HFFc6 (cell line): ENCODE data around the gene MDGA2. TPM values are rescaled to one million over a fixed set of nuclear protein-coding genes. Genes with fewer than 3 reads are reported as not detected.

ENCODE experiments used
- DNase-seq: peaks from one replicate; pipeline ENCODE4 v3.0.0-alpha.2; 2018
- H3K27ac Mint-ChIP-seq: 2 replicates; pipeline ENCODE4 v1.8.0; 2020; ENCODE audit warnings: mild to moderate bottlenecking, mixed read lengths
- H3K27me3 Mint-ChIP-seq: 2 replicates; pipeline ENCODE4 v1.8.0; 2021; ENCODE audit warnings: mild to moderate bottlenecking, moderate library complexity, mixed read lengths; ENCODE audit not compliant: insufficient read depth
- H3K36me3 Mint-ChIP-seq: 2 replicates; pipeline ENCODE4 v1.8.0; 2021; ENCODE audit warnings: low read depth, mixed read lengths
- H3K4me1 Mint-ChIP-seq: 2 replicates; pipeline ENCODE4 v1.8.0; 2020; ENCODE audit warnings: low read depth, mixed read lengths
- H3K4me3 Mint-ChIP-seq: 2 replicates; pipeline ENCODE4 v1.8.0; 2020; ENCODE audit warnings: mild to moderate bottlenecking, moderate library complexity, mixed read lengths
- H3K9me3 Mint-ChIP-seq: 2 replicates; pipeline ENCODE4 v1.8.0; 2020; ENCODE audit warnings: mild to moderate bottlenecking, mixed read lengths
- total RNA-seq, 6 experiments: library from RNA; stranded (reverse); fragmentation: NEBNext Ultra II Directional; extraction: Animal tissue kit (Norgen Biotek cat#: 25700); gene quantifications; 2 replicates in 1 of 6; 3 replicates in 5 of 6; pipeline ENCODE4 v1.2.3, GENCODE V29; 2021
- TF ChIP-seq, protein P1 (sequence below): fragments of 200-600 bp; sonication (generic); IDR thresholded peaks from 2 replicates; pipeline ENCODE4 v1.5.0; 2021; ENCODE audit warnings: antibody characterized with exemption, mild to moderate bottlenecking

Gene MDGA2
- total RNA-seq, 6 experiments from 2014 or later, result not detected

DNA sequence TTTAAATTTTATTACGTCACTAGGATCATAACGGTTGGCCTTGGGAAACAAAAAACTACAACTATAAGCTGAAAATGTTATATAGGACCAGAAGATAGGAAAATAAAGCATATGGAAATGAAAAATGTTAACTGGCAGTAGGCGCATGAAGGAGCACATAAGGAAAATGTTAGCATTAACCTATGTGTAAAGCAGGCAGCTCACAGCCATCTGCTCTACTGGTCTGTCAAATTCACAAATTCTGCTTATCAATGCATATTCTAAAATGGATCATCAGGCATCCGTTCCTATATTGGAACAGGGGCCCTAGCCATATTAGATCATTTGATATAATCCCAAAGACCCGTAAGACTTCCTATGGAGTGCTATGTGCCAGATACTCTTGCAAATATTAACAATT is 263.9 kb downstream of the MDGA2 start:
- no peak for DNase-seq
- peaks cover 45% of the 10 kb centered on the region for H3K9me3 Mint-ChIP-seq
- TF ChIP-seq, protein P1, sequence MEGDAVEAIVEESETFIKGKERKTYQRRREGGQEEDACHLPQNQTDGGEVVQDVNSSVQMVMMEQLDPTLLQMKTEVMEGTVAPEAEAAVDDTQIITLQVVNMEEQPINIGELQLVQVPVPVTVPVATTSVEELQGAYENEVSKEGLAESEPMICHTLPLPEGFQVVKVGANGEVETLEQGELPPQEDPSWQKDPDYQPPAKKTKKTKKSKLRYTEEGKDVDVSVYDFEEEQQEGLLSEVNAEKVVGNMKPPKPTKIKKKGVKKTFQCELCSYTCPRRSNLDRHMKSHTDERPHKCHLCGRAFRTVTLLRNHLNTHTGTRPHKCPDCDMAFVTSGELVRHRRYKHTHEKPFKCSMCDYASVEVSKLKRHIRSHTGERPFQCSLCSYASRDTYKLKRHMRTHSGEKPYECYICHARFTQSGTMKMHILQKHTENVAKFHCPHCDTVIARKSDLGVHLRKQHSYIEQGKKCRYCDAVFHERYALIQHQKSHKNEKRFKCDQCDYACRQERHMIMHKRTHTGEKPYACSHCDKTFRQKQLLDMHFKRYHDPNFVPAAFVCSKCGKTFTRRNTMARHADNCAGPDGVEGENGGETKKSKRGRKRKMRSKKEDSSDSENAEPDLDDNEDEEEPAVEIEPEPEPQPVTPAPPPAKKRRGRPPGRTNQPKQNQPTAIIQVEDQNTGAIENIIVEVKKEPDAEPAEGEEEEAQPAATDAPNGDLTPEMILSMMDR, result no peak
- no peak overlapping the region for H3K27ac Mint-ChIP-seq
- H3K4me1 Mint-ChIP-seq, result no peaks in the 10 kb centered on the region
- H3K36me3 Mint-ChIP-seq, result no peaks in the 10 kb centered on the region
- no peaks in the 10 kb centered on the region for H3K27me3 Mint-ChIP-seq
- no peak overlapping the region for H3K4me3 Mint-ChIP-seq

DNA sequence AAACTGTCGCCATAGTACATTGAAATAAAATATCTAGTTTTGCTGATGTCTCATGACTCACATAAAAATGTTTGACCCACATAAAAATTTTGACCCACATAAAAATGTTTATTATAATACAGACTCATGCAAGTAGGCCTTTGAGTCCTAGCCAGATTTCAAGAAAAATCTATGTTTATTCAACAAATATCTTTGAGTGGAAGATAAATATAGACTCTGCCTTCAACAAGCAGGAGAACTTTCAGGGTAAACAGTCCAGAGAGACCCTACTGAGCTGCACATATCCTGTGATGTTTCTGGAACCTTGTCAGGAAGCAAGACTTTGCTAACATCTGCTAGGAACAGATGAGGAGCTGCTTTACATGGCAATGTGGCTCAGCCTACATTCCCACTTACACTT is 283.1 kb downstream of the MDGA2 start:
- no peaks in the 10 kb centered on the region for H3K36me3 Mint-ChIP-seq
- TF ChIP-seq, protein P1, result no peak
- no peak overlapping the region for H3K27ac Mint-ChIP-seq
- no peaks in the 10 kb centered on the region for H3K27me3 Mint-ChIP-seq
- H3K9me3 Mint-ChIP-seq, result peaks cover 19% of the 10 kb centered on the region
- no peak for DNase-seq
- no peak overlapping the region for H3K4me3 Mint-ChIP-seq
- no peaks in the 10 kb centered on the region for H3K4me1 Mint-ChIP-seq

DNA sequence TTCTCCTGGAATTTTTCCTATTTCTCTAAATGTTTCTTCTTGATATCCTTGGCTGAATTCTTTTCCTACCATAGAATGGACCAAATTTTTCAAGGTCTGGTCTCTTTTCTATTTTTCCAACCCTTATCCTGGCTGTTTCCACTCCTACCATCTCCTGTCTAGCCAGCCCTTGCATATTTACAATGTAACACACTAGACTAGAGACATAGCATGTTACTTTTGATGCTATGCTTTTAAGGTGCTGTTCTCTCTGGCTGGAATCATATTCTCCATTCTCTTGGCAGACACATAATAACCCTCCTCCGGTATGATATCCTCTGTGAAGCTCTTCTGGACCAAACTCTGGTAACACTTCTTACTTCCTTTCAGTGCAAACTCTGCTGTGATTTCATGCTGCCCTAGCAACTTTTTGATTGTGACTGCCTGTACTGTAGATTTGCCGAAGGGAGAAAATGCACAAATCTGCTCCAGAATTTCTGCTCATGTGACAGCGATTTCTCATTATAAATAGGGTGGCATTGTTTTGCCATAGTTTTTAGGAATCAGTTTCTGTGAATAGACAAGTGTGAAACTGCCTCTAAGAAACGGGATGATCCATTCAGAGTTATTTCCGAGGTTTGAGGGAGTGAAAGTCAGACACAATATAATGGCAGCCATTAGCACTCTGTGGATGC is 284.4 kb downstream of the MDGA2 start:
- H3K27ac Mint-ChIP-seq, result no peak overlapping the region
- H3K4me3 Mint-ChIP-seq, result no peak overlapping the region
- no peaks in the 10 kb centered on the region for H3K36me3 Mint-ChIP-seq
- peaks cover 17% of the 10 kb centered on the region for H3K9me3 Mint-ChIP-seq
- H3K27me3 Mint-ChIP-seq, result no peaks in the 10 kb centered on the region
- DNase-seq, result no peak
- H3K4me1 Mint-ChIP-seq, result no peaks in the 10 kb centered on the region
- TF ChIP-seq, protein P1, result no peak

DNA sequence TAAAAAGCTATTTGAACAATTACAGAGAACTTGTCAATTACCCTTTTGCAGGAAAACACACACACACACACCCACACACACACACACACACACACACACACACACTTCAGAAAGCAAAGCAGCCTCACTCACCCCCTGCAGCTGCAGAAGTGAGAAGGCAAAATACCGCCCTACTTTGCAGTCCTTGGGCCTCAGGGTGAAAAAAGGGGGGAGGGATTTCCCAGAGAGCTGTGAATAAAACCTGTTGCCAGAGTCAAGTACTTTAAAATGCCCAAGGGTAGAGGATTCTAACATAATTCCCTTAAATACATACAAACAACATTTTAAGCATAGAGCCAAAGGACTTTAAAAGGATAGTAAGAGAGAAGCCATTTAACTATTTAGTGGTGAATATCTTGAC is 285.9 kb downstream of the MDGA2 start:
- H3K9me3 Mint-ChIP-seq, result peaks cover 20% of the 10 kb centered on the region
- TF ChIP-seq, protein P1, result no peak
- DNase-seq, result no peak
- no peaks in the 10 kb centered on the region for H3K4me1 Mint-ChIP-seq
- no peak overlapping the region for H3K27ac Mint-ChIP-seq
- no peaks in the 10 kb centered on the region for H3K27me3 Mint-ChIP-seq
- no peaks in the 10 kb centered on the region for H3K36me3 Mint-ChIP-seq
- no peak overlapping the region for H3K4me3 Mint-ChIP-seq

DNA sequence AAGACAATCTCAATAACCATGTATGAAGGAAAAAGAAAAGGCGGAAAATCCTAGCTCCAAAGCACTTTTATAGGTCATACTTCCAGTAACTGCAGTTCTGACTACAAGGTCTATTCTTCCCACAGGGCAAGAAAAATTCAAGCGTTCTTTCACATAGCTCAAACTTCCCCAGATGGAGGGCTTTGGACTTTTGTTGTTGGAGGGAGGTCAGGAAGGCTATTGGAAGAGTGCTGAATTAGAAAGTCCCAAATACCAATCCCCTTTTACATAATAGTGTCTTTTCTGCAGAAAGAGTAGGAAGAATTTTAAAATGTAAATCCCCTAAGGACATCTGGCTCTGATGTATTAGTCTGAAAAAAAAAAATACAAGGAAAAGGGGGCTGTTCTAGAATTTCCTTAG is 309.4 kb downstream of the MDGA2 start:
- TF ChIP-seq, protein P1, result no peak
- no peak overlapping the region for H3K27ac Mint-ChIP-seq
- H3K4me3 Mint-ChIP-seq, result no peak overlapping the region
- H3K4me1 Mint-ChIP-seq, result no peaks in the 10 kb centered on the region
- DNase-seq, result no peak
- H3K27me3 Mint-ChIP-seq, result no peaks in the 10 kb centered on the region
- H3K36me3 Mint-ChIP-seq, result no peaks in the 10 kb centered on the region
- H3K9me3 Mint-ChIP-seq, result peaks cover 25% of the 10 kb centered on the region

DNA sequence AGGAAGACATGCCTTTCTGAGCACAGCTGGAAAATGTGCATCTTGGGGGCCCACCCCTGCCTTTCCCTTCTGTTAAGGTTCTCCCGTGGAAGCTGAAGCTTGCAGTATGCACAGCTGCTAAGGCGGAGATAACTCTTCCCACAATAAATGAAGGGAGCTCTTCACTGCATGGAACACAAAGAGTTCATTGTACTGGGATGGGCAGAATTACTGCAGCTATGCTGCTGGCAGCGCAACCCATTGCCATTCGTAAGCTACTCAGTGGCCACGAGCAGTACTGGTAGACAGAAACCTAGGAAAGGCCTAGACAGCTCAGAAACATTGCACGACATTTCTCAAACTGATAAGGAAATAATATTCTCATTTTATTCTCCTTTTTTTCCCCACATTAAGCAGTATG is 310.2 kb downstream of the MDGA2 start:
- H3K9me3 Mint-ChIP-seq, result peaks cover 31% of the 10 kb centered on the region
- H3K4me3 Mint-ChIP-seq, result no peak overlapping the region
- no peaks in the 10 kb centered on the region for H3K4me1 Mint-ChIP-seq
- TF ChIP-seq, protein P1, result no peak
- H3K36me3 Mint-ChIP-seq, result no peaks in the 10 kb centered on the region
- H3K27me3 Mint-ChIP-seq, result no peaks in the 10 kb centered on the region
- no peak overlapping the region for H3K27ac Mint-ChIP-seq
- DNase-seq, result no peak
